HEK293 (cell line): ENCODE measurements around the gene LRRC8D.

ENCODE experiments used
- CTCF ChIA-PET: fragments of 350-600 bp; formaldehyde crosslinking; extraction: SDS; loops from one replicate; lab custom pipeline; 2021; ENCODE audit warnings: antibody characterized with exemption; lab: Yijun Ruan, JAX
- POLR2A ChIA-PET: fragments of 300-600 bp; formaldehyde crosslinking; extraction: SDS; loops from one replicate; lab custom pipeline; 2020; ENCODE audit warnings: antibody characterized with exemption, inconsistent platforms; lab: Yijun Ruan, JAX
- H3K27ac ChIP-seq: fragments of 200-500 bp; sonication (Bioruptor generic); 2 replicates; pipeline ENCODE4 v1.5.1; 2014; ENCODE audit warnings: low read depth, low read length, control low read depth, inconsistent platforms; ENCODE audit errors: extremely low read depth
- H3K36me3 ChIP-seq, 2 experiments: fragments of 200-500 bp in 1 of 2; sonication (Bioruptor generic) in 1 of 2; 1 replicate in 1 of 2; 2 replicates in 1 of 2; pipeline ENCODE4 v1.5.1; 2014 to 2017; ENCODE audit warnings: inconsistent platforms in 2 of 2, low read length in 2 of 2; ENCODE audit not compliant: control insufficient read depth in 2 of 2, insufficient read depth in 1 of 2
- H3K4me1 ChIP-seq: fragments of 200-500 bp; sonication (Bioruptor generic); 2 replicates; pipeline ENCODE4 v1.5.1; 2014; ENCODE audit warnings: mild to moderate bottlenecking, low read length, inconsistent platforms; ENCODE audit not compliant: control insufficient read depth, insufficient read depth
- H3K4me3 ChIP-seq: 2 replicates; pipeline ENCODE4 v1.5.1; 2011; ENCODE audit warnings: low read depth, mild to moderate bottlenecking, control low read depth, low read length, moderate library complexity
- H3K9me3 ChIP-seq: fragments of 200-500 bp; sonication (Bioruptor generic); 2 replicates; pipeline ENCODE4 v1.5.1; 2014; ENCODE audit warnings: low read depth, low read length, inconsistent platforms; ENCODE audit not compliant: control insufficient read depth, insufficient read depth
- GLI2 ChIP-seq: fragments of 450-650 bp; formaldehyde crosslinking; IDR thresholded peaks from 2 replicates; pipeline ENCODE4; 2017; ENCODE audit warnings: missing biosample characterization, missing genetic modification characterization, low read depth, borderline replicate concordance
- KLF9 ChIP-seq: fragments of 450-650 bp; formaldehyde crosslinking; IDR thresholded peaks from 2 replicates; pipeline ENCODE4 v1.5.1; 2016; ENCODE audit warnings: missing biosample characterization, missing genetic modification characterization, low read depth
- PATZ1 ChIP-seq: fragments of 450-650 bp; formaldehyde crosslinking; IDR thresholded peaks from 2 replicates; pipeline ENCODE4 v1.5.1; 2016; ENCODE audit warnings: missing biosample characterization, missing genetic modification characterization
- ZFHX2 ChIP-seq: fragments of 450-650 bp; formaldehyde crosslinking; conservative IDR thresholded peaks from 2 replicates; pipeline ENCODE4 v1.5.1; 2016; ENCODE audit warnings: missing biosample characterization, missing genetic modification characterization
- ZFP41 ChIP-seq: fragments of 450-650 bp; formaldehyde crosslinking; IDR thresholded peaks from 2 replicates; pipeline ENCODE4 v1.5.1; 2016; ENCODE audit warnings: missing biosample characterization, missing genetic modification characterization, borderline replicate concordance
- ZNF138 ChIP-seq: fragments of 450-650 bp; formaldehyde crosslinking; IDR thresholded peaks from 2 replicates; pipeline ENCODE4 v1.5.1; 2016; ENCODE audit warnings: missing biosample characterization, missing genetic modification characterization, borderline replicate concordance
- ZNF175 ChIP-seq: fragments of 450-650 bp; formaldehyde crosslinking; IDR thresholded peaks from 2 replicates; pipeline ENCODE4 v1.5.1; 2016; ENCODE audit warnings: missing biosample characterization, missing genetic modification characterization
- ZNF184 ChIP-seq: fragments of 450-650 bp; IDR thresholded peaks from 2 replicates; pipeline ENCODE4 v1.5.1; 2018; ENCODE audit warnings: missing biosample characterization, mild to moderate bottlenecking, missing genetic modification characterization
- ZNF280C ChIP-seq: fragments of 450-650 bp; formaldehyde crosslinking; IDR thresholded peaks from 2 replicates; pipeline ENCODE4 v1.5.1; 2016; ENCODE audit warnings: missing biosample characterization, missing genetic modification characterization
- ZNF280D ChIP-seq: fragments of 450-650 bp; formaldehyde crosslinking; IDR thresholded peaks from 2 replicates; pipeline ENCODE4 v1.5.1; 2016; ENCODE audit warnings: missing biosample characterization, missing genetic modification characterization
- ZNF624 ChIP-seq: fragments of 450-650 bp; formaldehyde crosslinking; IDR thresholded peaks from 2 replicates; pipeline ENCODE4 v1.5.1; 2017; ENCODE audit warnings: missing biosample characterization, missing genetic modification characterization
- ZNF658 ChIP-seq: fragments of 450-650 bp; formaldehyde crosslinking; IDR thresholded peaks from 2 replicates; pipeline ENCODE4; 2016; ENCODE audit warnings: missing biosample characterization, missing genetic modification characterization
- ZNF664 ChIP-seq: fragments of 450-650 bp; formaldehyde crosslinking; IDR thresholded peaks from 2 replicates; pipeline ENCODE4 v1.5.1; 2016; ENCODE audit warnings: missing biosample characterization, missing genetic modification characterization
- ZSCAN18 ChIP-seq: fragments of 450-650 bp; formaldehyde crosslinking; IDR thresholded peaks from 2 replicates; pipeline ENCODE4 v1.5.1; 2016; ENCODE audit warnings: missing biosample characterization, missing genetic modification characterization
- ZSCAN4 ChIP-seq: fragments of 450-650 bp; formaldehyde crosslinking; IDR thresholded peaks from 2 replicates; pipeline ENCODE4 v1.5.1; 2017; ENCODE audit warnings: missing biosample characterization, missing genetic modification characterization
- TF ChIP-seq, protein P1 (sequence below): fragments of 450-650 bp; formaldehyde crosslinking; IDR thresholded peaks from 2 replicates; pipeline ENCODE4 v1.5.1; 2016; ENCODE audit warnings: missing biosample characterization, missing genetic modification characterization
- TF ChIP-seq, protein P2 (sequence below): fragments of 450-650 bp; formaldehyde crosslinking; IDR thresholded peaks from 2 replicates; pipeline ENCODE4 v1.5.1; 2017; ENCODE audit warnings: missing biosample characterization, mild to moderate bottlenecking, missing genetic modification characterization, moderate library complexity

Gene LRRC8D

DNA sequence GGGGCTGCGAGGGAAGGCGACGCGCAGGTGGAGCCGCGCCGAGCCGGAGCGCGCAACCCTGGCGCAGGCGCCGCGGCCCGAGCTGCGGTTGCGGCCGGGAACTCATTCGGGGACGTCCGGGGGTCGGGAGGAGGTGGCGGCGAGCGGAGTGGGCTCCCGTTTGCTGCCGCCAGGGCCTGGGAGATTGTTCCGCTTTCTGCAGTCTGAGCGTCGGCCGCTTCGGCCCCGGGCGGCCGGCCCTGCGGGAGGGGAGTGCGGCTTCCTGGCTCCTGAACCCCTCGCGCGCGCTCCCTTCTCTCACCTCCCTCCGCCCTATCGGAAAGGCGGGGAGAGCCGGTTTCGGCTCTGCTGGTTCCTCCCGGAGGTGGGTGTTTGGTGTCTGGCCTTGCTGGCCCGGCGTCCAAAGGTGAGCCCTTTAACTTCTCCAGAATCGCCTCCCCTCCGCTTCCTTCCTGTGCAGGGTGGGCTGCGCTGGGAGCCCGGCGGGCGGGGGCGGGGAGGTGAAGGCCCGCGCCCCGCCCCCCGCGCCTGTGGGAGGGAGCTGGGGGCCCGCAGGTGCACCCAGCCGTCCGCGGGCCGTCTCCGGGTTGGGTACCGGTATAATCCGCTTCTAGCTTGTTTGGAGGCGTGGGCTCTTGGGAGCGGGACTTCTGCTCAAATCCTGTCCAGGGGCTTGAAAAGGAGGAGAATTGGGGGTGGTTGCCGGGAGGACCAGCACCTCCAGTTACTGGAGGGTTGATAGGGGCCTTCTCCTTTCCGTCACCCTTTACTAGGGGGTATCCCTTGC is 683 bp downstream of the LRRC8D start (continued):
- TF ChIP-seq ZNF624 (tag by site-specific recombination) (no peak), ZNF175 (tag by site-specific recombination) (no peak), KLF9 (peak; percentile 80; the same call in 1 of the 2 replicates), ZSCAN4 (tag by site-specific recombination) (no peak), ZSCAN18 (tag by site-specific recombination) (no peak), ZFHX2 (tag by site-specific recombination) (peak; percentile 74), ZFP41 (no peak), ZNF280D (tag by site-specific recombination) (no peak), GLI2 (tag by site-specific recombination) (no peak)

DNA sequence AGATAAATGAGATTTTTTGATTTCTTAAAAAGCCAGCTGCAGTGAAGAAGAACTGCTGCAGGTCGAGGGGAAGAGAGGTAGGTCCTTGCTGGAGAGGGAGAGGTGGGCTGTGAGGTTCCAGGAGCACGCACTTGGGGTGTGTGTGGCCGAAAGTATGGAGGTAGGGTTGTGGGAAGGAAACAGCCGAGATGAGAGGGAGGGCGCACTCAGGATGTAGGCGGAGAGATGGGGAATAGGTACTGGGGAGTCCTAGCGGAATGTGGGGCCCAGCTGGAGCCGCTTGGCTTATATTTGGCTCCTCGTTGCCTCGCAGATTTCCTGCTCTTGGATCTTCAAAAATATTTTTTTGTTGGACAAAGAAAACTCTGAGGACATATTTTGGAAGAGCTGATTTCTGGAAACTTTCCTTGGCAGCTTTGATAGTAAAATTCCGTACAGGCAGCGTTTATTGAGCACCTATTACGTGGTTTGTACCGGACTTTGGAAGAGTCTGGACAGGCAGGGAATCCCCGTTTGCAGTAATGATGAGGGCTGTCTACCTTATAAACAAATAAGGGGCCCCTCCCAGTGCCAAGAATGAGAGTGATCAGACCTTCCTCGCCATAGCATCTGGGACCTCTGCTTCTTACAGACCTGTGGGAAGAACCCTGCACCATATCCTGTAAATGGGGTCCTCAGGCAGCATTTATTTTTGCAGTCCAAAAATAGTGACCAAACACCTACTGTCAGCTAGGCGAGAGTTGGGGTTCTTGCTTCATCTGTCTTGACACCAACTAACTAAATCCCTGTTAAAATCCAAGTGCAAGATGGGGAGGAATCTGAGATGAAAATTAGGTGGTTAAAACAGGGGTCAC is 1.5 kb downstream of the LRRC8D start:
- H3K36me3 ChIP-seq: peaks cover 0 to 7% of the 10 kb centered on the region in 2 experiments; a peak in 1 of 3 replicates
- H3K9me3 ChIP-seq: no peaks in the 10 kb centered on the region
- POLR2A ChIA-PET: interaction anchor here (0.6 to 1.8 kb wide), 5 partner anchors 13 to 233 kb away, joined by 3 to 7 read pairs (median 4); no protein-coding TSS in a partner anchor
- CTCF ChIA-PET: interaction anchor here (0.8 kb wide), 1 partner anchor 17 kb away, joined by 4 read pairs; no protein-coding TSS in a partner anchor
- H3K27ac ChIP-seq: peak overlapping the region; percentile 72; the same call in 1 of the 2 replicates
- peak overlapping the region; percentile 72 for H3K4me3 ChIP-seq
- peaks cover 8% of the 10 kb centered on the region for H3K4me1 ChIP-seq
- TF ChIP-seq, protein P1, sequence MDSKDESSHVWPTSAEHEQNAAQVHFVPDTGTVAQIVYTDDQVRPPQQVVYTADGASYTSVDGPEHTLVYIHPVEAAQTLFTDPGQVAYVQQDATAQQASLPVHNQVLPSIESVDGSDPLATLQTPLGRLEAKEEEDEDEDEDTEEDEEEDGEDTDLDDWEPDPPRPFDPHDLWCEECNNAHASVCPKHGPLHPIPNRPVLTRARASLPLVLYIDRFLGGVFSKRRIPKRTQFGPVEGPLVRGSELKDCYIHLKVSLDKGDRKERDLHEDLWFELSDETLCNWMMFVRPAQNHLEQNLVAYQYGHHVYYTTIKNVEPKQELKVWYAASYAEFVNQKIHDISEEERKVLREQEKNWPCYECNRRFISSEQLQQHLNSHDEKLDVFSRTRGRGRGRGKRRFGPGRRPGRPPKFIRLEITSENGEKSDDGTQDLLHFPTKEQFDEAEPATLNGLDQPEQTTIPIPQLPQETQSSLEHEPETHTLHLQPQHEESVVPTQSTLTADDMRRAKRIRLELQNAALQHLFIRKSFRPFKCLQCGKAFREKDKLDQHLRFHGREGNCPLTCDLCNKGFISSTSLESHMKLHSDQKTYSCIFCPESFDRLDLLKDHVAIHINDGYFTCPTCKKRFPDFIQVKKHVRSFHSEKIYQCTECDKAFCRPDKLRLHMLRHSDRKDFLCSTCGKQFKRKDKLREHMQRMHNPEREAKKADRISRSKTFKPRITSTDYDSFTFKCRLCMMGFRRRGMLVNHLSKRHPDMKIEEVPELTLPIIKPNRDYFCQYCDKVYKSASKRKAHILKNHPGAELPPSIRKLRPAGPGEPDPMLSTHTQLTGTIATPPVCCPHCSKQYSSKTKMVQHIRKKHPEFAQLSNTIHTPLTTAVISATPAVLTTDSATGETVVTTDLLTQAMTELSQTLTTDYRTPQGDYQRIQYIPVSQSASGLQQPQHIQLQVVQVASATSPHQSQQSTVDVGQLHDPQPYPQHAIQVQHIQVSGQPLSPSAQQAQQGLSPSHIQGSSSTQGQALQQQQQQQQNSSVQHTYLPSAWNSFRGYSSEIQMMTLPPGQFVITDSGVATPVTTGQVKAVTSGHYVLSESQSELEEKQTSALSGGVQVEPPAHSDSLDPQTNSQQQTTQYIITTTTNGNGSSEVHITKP: peak; percentile 50; the same call in 1 of the 2 replicates
- TF ChIP-seq ZNF184 (tag by site-specific recombination) (no peak), ZNF664 (tag by site-specific recombination) (peak; percentile 98), ZNF138 (tag by site-specific recombination) (no peak), ZNF658 (tag by site-specific recombination) (no peak), PATZ1 (peak; percentile 61; the same call in 1 of the 2 replicates), ZNF280C (tag by site-specific recombination) (no peak)
- TF ChIP-seq, protein P2, sequence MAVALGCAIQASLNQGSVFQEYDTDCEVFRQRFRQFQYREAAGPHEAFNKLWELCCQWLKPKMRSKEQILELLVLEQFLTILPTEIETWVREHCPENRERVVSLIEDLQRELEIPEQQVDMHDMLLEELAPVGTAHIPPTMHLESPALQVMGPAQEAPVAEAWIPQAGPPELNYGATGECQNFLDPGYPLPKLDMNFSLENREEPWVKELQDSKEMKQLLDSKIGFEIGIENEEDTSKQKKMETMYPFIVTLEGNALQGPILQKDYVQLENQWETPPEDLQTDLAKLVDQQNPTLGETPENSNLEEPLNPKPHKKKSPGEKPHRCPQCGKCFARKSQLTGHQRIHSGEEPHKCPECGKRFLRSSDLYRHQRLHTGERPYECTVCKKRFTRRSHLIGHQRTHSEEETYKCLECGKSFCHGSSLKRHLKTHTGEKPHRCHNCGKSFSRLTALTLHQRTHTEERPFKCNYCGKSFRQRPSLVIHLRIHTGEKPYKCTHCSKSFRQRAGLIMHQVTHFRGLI: no peak
